CD4-positive, alpha-beta T cell (primary cell): Measurements from ENCODE around the gene MOSPD3. TPM values are rescaled to one million over a fixed set of nuclear protein-coding genes. Genes with fewer than 3 reads are reported as not detected.

ENCODE experiments used
- ATAC-seq: fragments of 200-7000 bp; cut with Tn5 transposase; one replicate; pipeline ENCODE4 v1.10.0; 2022; ENCODE audit warnings: mild to moderate bottlenecking; ENCODE audit not compliant: poor library complexity
- CTCF ChIA-PET: fragments of 350-600 bp; sonication (Branson Sonifier 250); formaldehyde crosslinking; loops from one replicate; lab custom pipeline; 2021; ENCODE audit warnings: antibody characterized with exemption, inconsistent platforms; lab: Charles Lee
- POLR2A ChIA-PET: fragments of 350-600 bp; sonication (Branson Sonifier 250); formaldehyde crosslinking; loops from one replicate; lab custom pipeline; 2021; ENCODE audit warnings: antibody characterized with exemption, inconsistent platforms; lab: Charles Lee
- DNase-seq, 14 experiments: peaks; one replicate each; pipeline ENCODE4 v3.0.0-alpha.2; 2013 to 2020; ENCODE audit warnings: mixed read lengths in 2 of 14
- H3K27ac ChIP-seq, 2 donors: one replicate each; pipeline versions ENCODE4 v1.5.1 to v1.7.0; 2013; ENCODE audit warnings: low read length in 2 of 2, low read depth in 1 of 2, mild to moderate bottlenecking in 1 of 2
- H3K27me3 ChIP-seq, 2 experiments: 1 replicate in 1 of 2; 2 replicates in 1 of 2; pipeline versions ENCODE4 v1.6.1 to v1.7.0; 2013; ENCODE audit warnings: low read length in 2 of 2, control low read depth in 1 of 2, mild to moderate bottlenecking in 1 of 2, moderate library complexity in 1 of 2; ENCODE audit not compliant: insufficient read depth in 2 of 2, control insufficient read depth in 1 of 2
- H3K36me3 ChIP-seq: one replicate; pipeline ENCODE4 v1.6.1; 2013; ENCODE audit warnings: low read length, control low read depth; ENCODE audit not compliant: insufficient read depth
- H3K4me1 ChIP-seq: one replicate; pipeline ENCODE4 v1.6.1; 2013; ENCODE audit warnings: low read length, control low read depth; ENCODE audit not compliant: insufficient read depth
- H3K4me3 ChIP-seq: one replicate; pipeline ENCODE4 v1.5.1; 2013; ENCODE audit warnings: mild to moderate bottlenecking, low read length, moderate library complexity
- H3K9me3 ChIP-seq, 2 experiments: 1 replicate in 1 of 2; 2 replicates in 1 of 2; pipeline versions ENCODE4 v1.6.1 to v1.7.0; 2013; ENCODE audit warnings: low read length in 2 of 2, mild to moderate bottlenecking in 2 of 2, control low read depth in 1 of 2, moderate library complexity in 1 of 2; ENCODE audit not compliant: control insufficient read depth in 1 of 2, insufficient read depth in 1 of 2
- H3K27ac Mint-ChIP-seq: one replicate; pipeline ENCODE4 v1.8.0; 2020; ENCODE audit warnings: mixed read lengths
- H3K27me3 Mint-ChIP-seq: one replicate; pipeline ENCODE4 v1.8.0; 2021; ENCODE audit warnings: mixed read lengths
- H3K36me3 Mint-ChIP-seq: one replicate; pipeline ENCODE4 v1.8.0; 2021; ENCODE audit warnings: low read depth, mixed read lengths
- H3K4me1 Mint-ChIP-seq: one replicate; pipeline ENCODE4 v1.8.0; 2021; ENCODE audit warnings: low read depth, mixed read lengths
- H3K4me3 Mint-ChIP-seq: one replicate; pipeline ENCODE4 v1.8.0; 2020; ENCODE audit warnings: mild to moderate bottlenecking, mixed read lengths
- H3K9me3 Mint-ChIP-seq: one replicate; pipeline ENCODE4 v1.8.0; 2020; ENCODE audit warnings: mixed read lengths
- CTCF ChIP-seq: fragments of 200-600 bp; IDR thresholded peaks from one replicate; pipeline ENCODE4 v1.8.0; 2022; ENCODE audit warnings: antibody characterized with exemption, mild to moderate bottlenecking
- intact Hi-C, 2 experiments: fragments of 100-400 bp; cut with DNase I in 1 of 2; cut with micrococcal nuclease in 1 of 2; formaldehyde crosslinking; loops; one replicate each; pipeline versions ENCODE4 v1.15.1 to v1.9.0; 2023 to 2025; cut with DNase I, micrococcal nuclease
- total RNA-seq, 174 experiments: library from RNA in 2 of 174; stranded (reverse) in 2 of 174; gene quantifications; one replicate each; pipeline ENCODE4 v1.2.3 and lab custom pipeline; 2021 to 2026

The MOSPD3 gene
- total RNA-seq, 2 experiments from 2014 or later, result 8.5 to 10.9 TPM

- intact Hi-C loops, result no loop called here
- Histone ChIP-seq H3K9me3 (no peaks in the 10 kb centered on the region), H3K27me3 (no peaks in the 10 kb centered on the region), H3K27ac (peak overlapping the region in 1 of 2 donors; percentile 23), H3K36me3 (peaks cover 23% of the 10 kb centered on the region), H3K4me1 (peaks cover 47% of the 10 kb centered on the region), H3K4me3 (no peak overlapping the region)
- H3K27ac Mint-ChIP-seq, result peak overlapping the region; percentile 41
- no peak overlapping the region for H3K4me3 Mint-ChIP-seq
- peaks cover 30% of the 10 kb centered on the region for H3K4me1 Mint-ChIP-seq
- no peaks in the 10 kb centered on the region for H3K27me3 Mint-ChIP-seq
- peaks cover 22% of the 10 kb centered on the region for H3K36me3 Mint-ChIP-seq
- ChIA-PET POLR2A (interaction anchor here (0.5 to 6.6 kb wide), 2 partner anchors 19 to 21 kb away, joined by 3 to 92 read pairs; partner anchors contain the start of genes FBXO24 and LRCH4), CTCF (interaction anchor here (1.3 kb wide), 1 partner anchor 159 kb away, joined by 4 read pairs; no protein-coding TSS in a partner anchor)
- no peaks in the 10 kb centered on the region for H3K9me3 Mint-ChIP-seq
- DNase-seq (no peak), ATAC-seq (no peak)
- no peak for TF ChIP-seq CTCF
Measured at GRCh38 chr7:100566018-100566531, 46.3 kb upstream of the MOSPD3 start.

GRCh38 chr7:100567031-100567730 is 45.2 kb upstream of the MOSPD3 start:
- no peak for DNase-seq
- intact Hi-C loops, result no loop called here
- ATAC-seq, result no peak
- POLR2A ChIA-PET, result interaction anchor here (6.6 kb wide), 1 partner anchor 18 kb away, joined by 92 read pairs; the partner anchor contains the start of genes FBXO24 and LRCH4
- no peak overlapping the region for H3K4me3 Mint-ChIP-seq
- peak overlapping the region; percentile 42 for H3K27ac Mint-ChIP-seq
- Histone ChIP-seq H3K4me3 (no peak overlapping the region), H3K9me3 (no peaks in the 10 kb centered on the region), H3K27ac (peak overlapping the region; percentile 23 to 34), H3K27me3 (no peaks in the 10 kb centered on the region), H3K4me1 (peaks cover 57% of the 10 kb centered on the region), H3K36me3 (peaks cover 24% of the 10 kb centered on the region)
- CTCF ChIA-PET, result interaction anchor here (1.3 kb wide), 1 partner anchor 158 kb away, joined by 4 read pairs; no protein-coding TSS in a partner anchor
- TF ChIP-seq CTCF, result no peak
- H3K27me3 Mint-ChIP-seq, result no peaks in the 10 kb centered on the region
- peaks cover 28% of the 10 kb centered on the region for H3K36me3 Mint-ChIP-seq
- H3K9me3 Mint-ChIP-seq, result no peaks in the 10 kb centered on the region
- H3K4me1 Mint-ChIP-seq, result peaks cover 38% of the 10 kb centered on the region

- no peak overlapping the region for H3K4me3 ChIP-seq
- H3K27ac ChIP-seq, result peak overlapping the region; percentile 23 to 34
- DNase-seq (no peak), ATAC-seq (no peak)
- Mint-ChIP-seq H3K27me3 (no peaks in the 10 kb centered on the region), H3K36me3 (peaks cover 26% of the 10 kb centered on the region), H3K9me3 (no peaks in the 10 kb centered on the region), H3K4me1 (peaks cover 41% of the 10 kb centered on the region), H3K4me3 (no peak overlapping the region), H3K27ac (peak overlapping the region; percentile 42)
- H3K9me3 ChIP-seq, result no peaks in the 10 kb centered on the region
- CTCF ChIA-PET, result interaction anchor here (2.1 kb wide), 1 partner anchor 8 kb away, joined by 8 read pairs; no protein-coding TSS in a partner anchor
- H3K36me3 ChIP-seq, result peaks cover 23% of the 10 kb centered on the region
- H3K4me1 ChIP-seq, result peaks cover 62% of the 10 kb centered on the region
- POLR2A ChIA-PET, result interaction anchor here (1.4 to 6.6 kb wide), 2 partner anchors 17 to 139 kb away, joined by 4 to 92 read pairs; partner anchors contain the start of genes FBXO24, LRCH4 and ZCWPW1
- no peak for TF ChIP-seq CTCF
- H3K27me3 ChIP-seq, result no peaks in the 10 kb centered on the region
- intact Hi-C loops, result no loop called here
Measured at GRCh38 chr7:100567751-100568175, 44.6 kb upstream of the MOSPD3 start.
